ENCODE results near the gene KLHL35.

Gene KLHL35

GRCh38 chr11:75376175-75376574, 56.8 kb downstream of the KLHL35 start:
- no peak for DNase-seq
- in situ Hi-C loops (cut with MboI; ENCODE audit: low pct_unique_long_range_greater_than_20kb, low sequenced_read_pairs), result no loop called here

GRCh38 chr11:75375626-75376025, 57.4 kb downstream of the KLHL35 start:
- no peak for DNase-seq
- in situ Hi-C loops (cut with MboI; ENCODE audit: low pct_unique_long_range_greater_than_20kb, low sequenced_read_pairs), result no loop called here

- in situ Hi-C loops (cut with MboI; ENCODE audit: low pct_unique_long_range_greater_than_20kb, low sequenced_read_pairs), result no loop called here
- no peak for DNase-seq
Observed at GRCh38 chr11:75374646-75375045, 58.4 kb downstream of the KLHL35 start.

GRCh38 chr11:75373201-75373600, 59.8 kb downstream of the KLHL35 start:
- DNase-seq, result no peak
- in situ Hi-C loops (cut with MboI; ENCODE audit: low pct_unique_long_range_greater_than_20kb, low sequenced_read_pairs), result no loop called here

Measured in KBM-7 (cell line).